Ishikawa (cell line): ENCODE results near the gene DUSP7.

Experiments
- CEBPB ChIP-seq: IDR thresholded peaks from 2 replicates; pipeline ENCODE4 v1.6.1; 2012
- CREB1 ChIP-seq: IDR thresholded peaks from 2 replicates; pipeline ENCODE4 v1.6.1; 2012; ENCODE audit warnings: low read depth
- EGR1 ChIP-seq: IDR thresholded peaks from 2 replicates; pipeline ENCODE4 v1.6.1; 2012
- EP300 ChIP-seq: IDR thresholded peaks from 2 replicates; pipeline ENCODE4 v1.6.1; 2012; ENCODE audit warnings: borderline replicate concordance
- FOXM1 ChIP-seq: IDR thresholded peaks from 2 replicates; pipeline ENCODE4 v1.6.1; 2012; ENCODE audit warnings: low read depth, borderline replicate concordance
- NFIC ChIP-seq: IDR thresholded peaks from 2 replicates; pipeline ENCODE4 v1.6.1; 2012
- RAD21 ChIP-seq: IDR thresholded peaks from 2 replicates; pipeline ENCODE4 v1.6.1; 2012; ENCODE audit warnings: low read depth
- TAF1 ChIP-seq: IDR thresholded peaks from 2 replicates; pipeline ENCODE4 v1.6.1; 2012; ENCODE audit warnings: low read depth, mild to moderate bottlenecking
- TCF12 ChIP-seq: IDR thresholded peaks from 2 replicates; pipeline ENCODE4 v1.6.1; 2012; ENCODE audit warnings: low read depth
- TEAD4 ChIP-seq: IDR thresholded peaks from 2 replicates; pipeline ENCODE4 v1.6.1; 2012
- YY1 ChIP-seq: IDR thresholded peaks from 2 replicates; pipeline ENCODE4 v1.6.1; 2012; ENCODE audit warnings: low read depth
- ZBTB7A ChIP-seq: IDR thresholded peaks from 2 replicates; pipeline ENCODE4 v1.6.1; 2012; ENCODE audit warnings: low read depth
- TF ChIP-seq, protein P1 (sequence below): IDR thresholded peaks from 2 replicates; pipeline ENCODE4 v1.6.1; 2012
- TF ChIP-seq, protein P2 (sequence below): IDR thresholded peaks from 2 replicates; pipeline ENCODE4 v1.6.1; 2012
- TF ChIP-seq, protein P3 (sequence below): IDR thresholded peaks from 2 replicates; pipeline ENCODE4 v1.6.1; 2012; ENCODE audit warnings: low read depth, mild to moderate bottlenecking

DUSP7 gene

DNA sequence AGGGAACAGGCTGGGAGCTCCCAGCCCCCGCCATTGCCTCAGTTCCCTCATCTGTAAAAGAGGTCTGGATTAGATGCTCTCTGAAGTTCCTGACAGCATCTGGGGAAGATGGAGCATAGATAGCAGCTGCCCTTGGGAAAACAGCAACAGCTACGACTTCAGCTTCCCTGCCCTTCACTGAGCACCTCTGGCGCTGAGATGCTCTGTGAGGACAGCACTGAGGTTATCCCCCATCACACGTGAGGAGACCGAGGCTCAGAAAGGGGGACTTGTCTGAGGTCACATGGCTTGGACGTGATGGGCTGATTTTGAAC, 49.6 kb downstream of the DUSP7 start:
- TF ChIP-seq TEAD4, result no peak
- TF ChIP-seq TCF12, result no peak
- no peak for TF ChIP-seq TAF1
- no peak for TF ChIP-seq CEBPB
- TF ChIP-seq CREB1, result no peak
- no peak for TF ChIP-seq FOXM1
- TF ChIP-seq NFIC, result no peak
- no peak for TF ChIP-seq ZBTB7A
- TF ChIP-seq, protein P1, sequence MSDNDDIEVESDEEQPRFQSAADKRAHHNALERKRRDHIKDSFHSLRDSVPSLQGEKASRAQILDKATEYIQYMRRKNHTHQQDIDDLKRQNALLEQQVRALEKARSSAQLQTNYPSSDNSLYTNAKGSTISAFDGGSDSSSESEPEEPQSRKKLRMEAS, result no peak
- TF ChIP-seq, protein P2, sequence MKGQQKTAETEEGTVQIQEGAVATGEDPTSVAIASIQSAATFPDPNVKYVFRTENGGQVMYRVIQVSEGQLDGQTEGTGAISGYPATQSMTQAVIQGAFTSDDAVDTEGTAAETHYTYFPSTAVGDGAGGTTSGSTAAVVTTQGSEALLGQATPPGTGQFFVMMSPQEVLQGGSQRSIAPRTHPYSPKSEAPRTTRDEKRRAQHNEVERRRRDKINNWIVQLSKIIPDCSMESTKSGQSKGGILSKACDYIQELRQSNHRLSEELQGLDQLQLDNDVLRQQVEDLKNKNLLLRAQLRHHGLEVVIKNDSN, result no peak
- TF ChIP-seq EGR1, result no peak
- TF ChIP-seq, protein P3, sequence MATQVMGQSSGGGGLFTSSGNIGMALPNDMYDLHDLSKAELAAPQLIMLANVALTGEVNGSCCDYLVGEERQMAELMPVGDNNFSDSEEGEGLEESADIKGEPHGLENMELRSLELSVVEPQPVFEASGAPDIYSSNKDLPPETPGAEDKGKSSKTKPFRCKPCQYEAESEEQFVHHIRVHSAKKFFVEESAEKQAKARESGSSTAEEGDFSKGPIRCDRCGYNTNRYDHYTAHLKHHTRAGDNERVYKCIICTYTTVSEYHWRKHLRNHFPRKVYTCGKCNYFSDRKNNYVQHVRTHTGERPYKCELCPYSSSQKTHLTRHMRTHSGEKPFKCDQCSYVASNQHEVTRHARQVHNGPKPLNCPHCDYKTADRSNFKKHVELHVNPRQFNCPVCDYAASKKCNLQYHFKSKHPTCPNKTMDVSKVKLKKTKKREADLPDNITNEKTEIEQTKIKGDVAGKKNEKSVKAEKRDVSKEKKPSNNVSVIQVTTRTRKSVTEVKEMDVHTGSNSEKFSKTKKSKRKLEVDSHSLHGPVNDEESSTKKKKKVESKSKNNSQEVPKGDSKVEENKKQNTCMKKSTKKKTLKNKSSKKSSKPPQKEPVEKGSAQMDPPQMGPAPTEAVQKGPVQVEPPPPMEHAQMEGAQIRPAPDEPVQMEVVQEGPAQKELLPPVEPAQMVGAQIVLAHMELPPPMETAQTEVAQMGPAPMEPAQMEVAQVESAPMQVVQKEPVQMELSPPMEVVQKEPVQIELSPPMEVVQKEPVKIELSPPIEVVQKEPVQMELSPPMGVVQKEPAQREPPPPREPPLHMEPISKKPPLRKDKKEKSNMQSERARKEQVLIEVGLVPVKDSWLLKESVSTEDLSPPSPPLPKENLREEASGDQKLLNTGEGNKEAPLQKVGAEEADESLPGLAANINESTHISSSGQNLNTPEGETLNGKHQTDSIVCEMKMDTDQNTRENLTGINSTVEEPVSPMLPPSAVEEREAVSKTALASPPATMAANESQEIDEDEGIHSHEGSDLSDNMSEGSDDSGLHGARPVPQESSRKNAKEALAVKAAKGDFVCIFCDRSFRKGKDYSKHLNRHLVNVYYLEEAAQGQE, result no peak
- no peak for TF ChIP-seq RAD21

DNA sequence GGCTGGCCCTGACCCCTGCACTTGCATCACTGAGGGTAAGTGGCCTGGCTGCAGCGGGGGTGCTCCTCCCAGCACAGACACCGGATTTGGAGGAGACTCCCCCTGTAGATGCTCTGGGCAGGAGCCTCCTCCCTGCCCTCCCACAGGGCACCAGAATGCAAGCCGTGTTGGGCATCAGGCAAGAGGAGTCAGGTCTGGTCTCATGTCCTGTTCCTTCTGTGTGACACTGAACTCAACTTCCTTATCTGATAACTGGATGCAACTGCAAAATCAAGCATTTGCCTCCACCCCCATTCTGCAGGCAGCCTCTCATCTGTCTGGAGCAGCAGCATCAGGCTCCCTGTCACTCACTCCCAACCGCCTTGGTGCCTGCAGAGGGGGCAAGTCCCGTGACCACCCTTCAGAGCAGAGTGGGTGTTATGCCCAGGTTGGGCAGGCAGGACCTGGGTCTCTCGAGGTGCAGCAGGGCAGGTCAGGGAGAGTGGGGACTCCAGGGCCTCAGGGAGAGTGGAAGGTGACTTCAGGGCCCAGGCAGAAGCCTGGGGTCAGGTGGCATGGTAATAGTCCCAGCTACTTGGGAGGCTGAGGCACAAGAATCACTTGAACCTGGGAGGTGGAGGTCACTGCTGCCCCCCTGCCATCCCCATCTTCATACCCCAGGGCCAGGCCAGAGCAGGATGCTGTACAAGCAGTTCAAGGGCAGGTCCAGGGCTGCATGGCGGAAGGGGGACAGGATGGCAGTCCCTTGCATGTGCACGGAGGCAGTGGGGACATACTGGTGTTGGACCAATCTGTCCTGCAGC, 50.2 kb downstream of the DUSP7 start:
- TF ChIP-seq FOXM1 (no peak), NFIC (no peak), RAD21 (no peak), TEAD4 (no peak), CEBPB (no peak), TAF1 (no peak), EP300 (no peak), CREB1 (no peak), YY1 (no peak), TCF12 (no peak), ZBTB7A (no peak), EGR1 (no peak)
- TF ChIP-seq, protein P2, result no peak
- TF ChIP-seq, protein P3, result no peak
- TF ChIP-seq, protein P1, result no peak

DNA sequence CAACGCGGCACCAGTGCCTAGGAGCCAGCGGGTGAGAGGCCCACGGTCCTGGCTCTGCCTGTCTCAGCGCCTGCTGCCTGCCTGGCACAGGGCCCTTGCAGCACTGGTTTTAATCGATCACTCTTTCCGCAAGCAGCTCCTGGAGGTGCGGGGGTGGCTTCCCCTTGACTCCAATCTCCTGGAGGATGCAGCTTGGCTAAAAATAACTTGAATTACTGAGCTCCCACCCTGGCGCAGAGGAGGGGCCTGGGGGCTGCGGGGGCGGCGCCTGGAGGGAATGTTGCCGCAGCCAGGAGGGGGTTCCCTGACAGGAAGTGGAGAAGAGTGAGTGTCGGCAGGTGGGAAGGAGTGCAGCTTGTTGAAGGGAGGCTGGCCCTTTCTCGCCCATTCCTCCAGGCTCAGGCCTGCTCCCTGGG, 50.8 kb downstream of the DUSP7 start:
- TF ChIP-seq NFIC (0 out of 2 replicates have a peak, but pooled peaks have one; percentile 27), EGR1 (peak; percentile 82), TCF12 (no peak)

DNA sequence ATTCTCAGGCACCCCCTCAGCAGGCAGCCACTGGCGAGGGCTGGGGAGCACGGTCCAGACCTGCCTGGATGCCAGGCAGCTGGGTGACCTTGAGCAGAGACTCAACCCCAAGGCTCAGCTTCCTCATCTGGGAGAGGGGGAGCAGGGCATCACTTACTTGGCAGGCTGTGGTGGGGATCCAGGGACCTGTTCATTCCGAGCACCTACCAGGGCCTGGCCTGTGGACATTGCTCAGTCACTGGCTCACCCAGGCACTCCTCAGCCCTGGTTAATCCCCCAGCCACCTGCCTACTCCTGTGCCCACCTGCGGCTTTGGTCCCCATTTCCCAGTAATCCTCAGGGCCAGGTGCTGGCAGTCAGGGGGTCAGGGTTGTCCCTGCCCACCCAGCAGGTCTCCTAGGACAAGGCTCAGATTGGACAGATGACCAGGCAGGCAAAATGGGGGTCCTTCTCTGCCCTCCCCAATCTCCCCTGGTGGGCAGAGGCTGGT, 51.4 kb downstream of the DUSP7 start:
- TF ChIP-seq RAD21 (no peak), YY1 (no peak)

DNA sequence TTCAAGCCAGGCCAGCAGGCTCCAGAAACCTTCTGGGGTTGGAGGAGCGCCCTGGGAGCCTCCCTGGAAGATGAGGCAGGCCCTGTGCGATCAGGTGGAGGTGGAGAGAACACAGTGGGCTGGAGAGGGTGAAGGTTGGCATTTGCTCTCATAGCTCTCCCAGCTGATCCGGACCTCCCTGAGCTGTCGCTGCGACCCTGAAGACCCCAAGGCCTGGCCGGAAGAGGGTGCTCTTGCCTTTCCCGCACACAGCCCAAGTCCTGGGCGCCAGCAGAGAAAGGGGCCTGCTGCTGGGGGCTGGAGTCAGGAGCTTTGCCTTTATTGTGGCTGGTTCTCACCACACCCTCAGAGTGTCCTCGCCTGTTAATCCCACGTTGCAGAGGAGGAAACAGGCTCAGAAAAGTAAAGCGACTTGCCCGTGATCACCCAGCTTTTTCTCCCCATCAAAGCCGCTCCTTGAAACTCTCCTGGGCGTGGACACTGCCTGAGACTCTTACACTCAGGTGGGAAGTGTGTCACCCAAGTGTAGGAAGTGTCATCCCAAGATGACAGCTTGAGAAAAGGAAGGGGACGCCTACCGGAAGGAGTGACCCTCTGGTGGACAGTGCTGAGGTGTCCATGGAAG, 52.1 kb downstream of the DUSP7 start:
- no peak for TF ChIP-seq FOXM1
- TF ChIP-seq ZBTB7A, result no peak
- TF ChIP-seq, protein P2, result no peak
- no peak for TF ChIP-seq CEBPB
- TF ChIP-seq, protein P1, result no peak
- no peak for TF ChIP-seq NFIC
- TF ChIP-seq EGR1, result no peak
- TF ChIP-seq TCF12, result no peak
- TF ChIP-seq YY1, result no peak
- TF ChIP-seq RAD21, result no peak
